Measurements from ENCODE around the gene MPEG1.

The MPEG1 gene

GRCh38 chr11:59254286-59254685 lies 41.6 kb upstream of the MPEG1 start:
- no peak for TF ChIP-seq CTCF (IDR thresholded peaks at IDR 0.05; ENCODE audit: insufficient read depth, low read length, missing control alignments)
- no peak for DNase-seq (ENCODE audit: low read depth, low spot score)
- CTCF ChIA-PET: no interaction called here
- POLR2A ChIA-PET: no interaction called here
- H3K4me3 ChIP-seq (ENCODE audit: low read depth, low read length): no peak overlapping the region

- POLR2A ChIA-PET: no interaction called here
- CTCF ChIA-PET: no interaction called here
- no peak for TF ChIP-seq CTCF (IDR thresholded peaks at IDR 0.05; ENCODE audit: insufficient read depth, low read length, missing control alignments)
- DNase-seq (ENCODE audit: low read depth, low spot score): no peak
- no peak overlapping the region for H3K4me3 ChIP-seq (ENCODE audit: low read depth, low read length)
Observed at GRCh38 chr11:59253001-59253400, 40.3 kb upstream of the MPEG1 start.

- ChIA-PET POLR2A (no interaction called here), CTCF (interaction anchor here (1.2 kb wide), 1 partner anchor 78 kb away, joined by 3 read pairs; no protein-coding TSS in a partner anchor)
- DNase-seq (ENCODE audit: low read depth, low spot score): no peak
- TF ChIP-seq CTCF (IDR thresholded peaks at IDR 0.05; ENCODE audit: insufficient read depth, low read length, missing control alignments): no peak
- no peak overlapping the region for H3K4me3 ChIP-seq (ENCODE audit: low read depth, low read length)
Observed at GRCh38 chr11:59249535-59249934, 36.8 kb upstream of the MPEG1 start.

DNA sequence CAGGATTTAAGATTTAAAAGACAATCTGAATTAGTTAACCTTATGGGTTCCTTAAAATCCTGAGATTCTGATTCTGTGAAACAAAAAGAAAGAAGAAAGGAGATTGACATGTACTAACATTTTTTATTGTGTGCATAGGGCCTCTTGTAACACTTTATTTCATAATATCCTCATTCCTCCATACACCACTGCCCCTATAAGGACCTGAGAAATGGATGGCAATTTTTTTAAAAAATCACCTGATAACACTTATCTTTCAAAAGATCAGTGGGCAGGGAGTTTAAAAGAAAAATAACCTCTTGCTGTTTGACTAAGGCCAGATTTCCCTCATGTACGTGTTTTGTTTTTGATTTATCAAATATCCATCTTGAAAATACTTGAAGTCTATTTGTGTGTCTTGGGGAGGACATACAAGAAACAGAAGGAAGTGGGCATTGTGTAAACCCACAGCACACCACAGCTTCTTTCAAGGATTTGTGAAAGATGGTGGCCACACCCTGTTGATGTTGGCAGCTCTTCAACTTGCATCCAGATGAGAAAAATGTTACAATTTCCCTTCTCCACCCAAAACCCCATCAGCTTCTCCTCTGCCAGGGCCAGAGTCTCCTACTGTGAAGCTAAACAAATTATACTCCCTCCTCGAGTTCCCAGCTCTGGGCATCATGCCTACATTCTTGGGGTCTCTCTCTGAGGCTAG lies 35.0 kb upstream of the MPEG1 start:
- H3K4me3 ChIP-seq (ENCODE audit: low read depth, low read length): no peak overlapping the region
- ChIA-PET CTCF (no interaction called here), POLR2A (no interaction called here)
- no peak for TF ChIP-seq CTCF (IDR thresholded peaks at IDR 0.05; ENCODE audit: insufficient read depth, low read length, missing control alignments)
- DNase-seq (ENCODE audit: low read depth, low spot score): no peak

- ChIA-PET CTCF (no interaction called here), POLR2A (no interaction called here)
- no peak overlapping the region for H3K4me3 ChIP-seq (ENCODE audit: low read depth, low read length)
- no peak for TF ChIP-seq CTCF (IDR thresholded peaks at IDR 0.05; ENCODE audit: insufficient read depth, low read length, missing control alignments)
- no peak for DNase-seq (ENCODE audit: low read depth, low spot score)
Observed at GRCh38 chr11:59243633-59244032, 30.9 kb upstream of the MPEG1 start.

DNA sequence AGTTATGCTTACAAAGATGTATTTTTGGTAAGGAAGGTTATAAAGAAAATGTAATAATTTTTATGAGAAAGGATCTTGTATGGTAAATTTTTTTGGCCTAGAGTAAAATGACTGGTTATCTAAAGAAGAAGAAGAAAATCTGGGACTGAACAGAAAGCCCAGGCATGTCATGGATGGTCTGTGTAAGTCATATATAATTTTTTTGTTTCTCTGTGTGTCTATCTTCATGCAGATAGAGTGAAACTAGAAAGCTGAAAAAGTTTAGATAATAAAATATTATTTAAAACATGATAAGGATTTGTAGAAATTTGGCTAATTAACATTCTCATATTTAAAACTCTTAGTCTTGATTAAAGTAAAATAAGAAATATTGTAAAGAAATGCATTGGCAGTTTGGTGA lies 27.6 kb upstream of the MPEG1 start:
- DNase-seq (ENCODE audit: low read depth, low spot score): no peak
- TF ChIP-seq CTCF (IDR thresholded peaks at IDR 0.05; ENCODE audit: insufficient read depth, low read length, missing control alignments): no peak
- no peak overlapping the region for H3K4me3 ChIP-seq (ENCODE audit: low read depth, low read length)
- POLR2A ChIA-PET: no interaction called here
- CTCF ChIA-PET: no interaction called here
